Activated CD8-positive, alpha-beta memory T cell treated with anti-CD3 and anti-CD28 coated beads, Interleukin-2, amount 50 U/mL, for 1 hour (primary cell): ENCODE data around the gene RAB6A.
"Not testable (repeated sequence)": the region's sequence is repeated elsewhere in the genome, so short reads cannot be mapped to it uniquely, and the experiment has no call there.

Experiments
- DNase-seq: peaks from one replicate; pipeline ENCODE4 v3.0.0-alpha.2; 2020; ENCODE audit errors: extremely low read depth

RAB6A gene

DNA sequence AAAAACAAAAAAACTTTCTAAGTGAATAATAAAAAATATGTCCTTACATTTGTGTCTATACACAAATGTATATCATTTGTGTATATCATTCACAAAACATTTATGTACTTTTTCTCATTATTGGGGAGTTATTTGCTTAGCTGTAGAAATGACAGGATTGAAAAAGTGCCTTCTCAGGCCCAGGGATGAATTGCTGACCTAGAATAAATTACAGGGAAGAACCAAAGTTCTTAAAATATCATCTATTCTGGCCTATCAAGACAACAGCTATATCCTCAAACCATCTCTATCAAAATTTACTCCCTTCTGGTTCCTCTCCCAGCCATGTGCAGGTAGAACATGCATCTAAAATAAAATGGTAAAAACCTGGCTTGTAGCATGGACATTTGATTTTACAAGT, 1.9 kb upstream of the RAB6A start:
- DNase-seq: no peak

DNA sequence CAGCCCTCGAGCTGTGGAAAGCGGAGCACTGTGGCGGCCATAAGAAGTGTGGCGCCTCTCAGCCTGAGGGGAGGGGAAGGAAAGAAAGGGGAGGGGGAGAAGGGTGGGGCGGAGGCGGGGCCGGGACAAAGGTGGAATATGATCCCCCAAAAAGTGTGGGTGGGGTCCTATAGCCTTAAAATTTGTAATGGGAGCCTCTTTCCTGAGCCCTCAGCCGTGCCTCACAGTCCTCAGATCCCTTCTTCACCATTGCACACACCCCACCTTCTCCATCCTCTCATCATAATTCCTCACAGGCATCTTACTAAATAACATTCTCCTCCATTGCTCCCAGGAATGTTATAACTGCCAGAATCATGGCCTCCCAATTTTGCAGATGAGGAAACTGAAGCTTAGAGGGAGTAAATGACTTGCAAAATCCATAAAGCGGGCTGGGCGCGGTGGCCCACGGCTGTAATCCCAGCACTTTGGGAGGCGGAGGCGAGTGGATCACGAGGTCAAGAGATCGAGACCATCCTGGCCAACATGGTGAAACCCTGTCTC, 600 bp upstream of the RAB6A start:
- DNase-seq: no peak

DNA sequence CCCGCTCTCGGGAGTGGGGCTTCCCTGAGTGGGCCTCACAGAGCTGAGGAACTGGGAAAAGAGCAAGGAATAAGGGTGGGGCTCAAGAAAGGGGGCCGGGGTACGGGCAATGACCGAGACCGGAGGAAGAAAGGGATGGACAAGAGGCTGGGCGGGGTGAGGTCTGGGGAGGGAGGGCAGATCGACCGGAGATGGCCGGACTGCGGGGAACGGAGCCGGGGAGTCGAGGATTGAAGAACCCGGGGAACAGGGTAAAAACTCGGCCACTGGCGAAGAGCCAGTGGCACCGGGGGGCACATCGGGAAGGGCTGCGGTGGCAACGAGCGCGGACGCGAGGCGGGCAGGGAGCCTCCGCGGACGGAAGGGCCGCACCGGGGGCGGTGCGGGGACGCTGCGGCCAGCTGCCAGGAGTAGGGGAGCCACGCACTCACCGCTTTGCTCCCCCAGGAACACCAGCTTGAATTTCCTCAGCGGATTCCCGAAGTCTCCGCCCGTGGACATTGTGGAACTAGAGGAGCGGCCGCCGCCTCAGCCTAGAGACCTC, 667 bp downstream of the RAB6A start:
- DNase-seq: no peak

DNA sequence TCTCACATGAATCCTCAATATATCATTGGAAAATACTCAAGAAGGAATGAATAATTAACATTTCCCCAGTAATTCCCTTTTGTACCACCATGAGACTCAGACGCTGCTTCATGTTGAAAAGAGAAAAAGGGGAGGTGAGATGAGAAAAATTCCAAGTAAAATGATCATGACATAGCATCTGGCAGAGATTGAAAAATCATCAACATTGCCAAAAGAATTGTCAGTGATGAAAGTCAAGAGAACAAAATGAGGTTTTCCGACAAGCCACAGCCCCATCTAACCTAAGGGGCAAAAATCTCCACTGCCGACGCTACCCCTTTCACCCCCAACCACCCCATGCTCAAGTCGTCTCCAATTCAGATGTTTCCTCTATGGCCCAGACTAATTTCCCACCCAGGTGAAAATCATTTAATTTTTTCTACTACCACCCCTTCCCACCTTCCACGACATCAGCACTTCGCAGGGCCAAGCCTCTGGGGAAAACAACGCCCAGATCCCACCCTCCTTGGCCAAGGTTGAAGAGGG, 1.2 kb downstream of the RAB6A start:
- no peak for DNase-seq

DNA sequence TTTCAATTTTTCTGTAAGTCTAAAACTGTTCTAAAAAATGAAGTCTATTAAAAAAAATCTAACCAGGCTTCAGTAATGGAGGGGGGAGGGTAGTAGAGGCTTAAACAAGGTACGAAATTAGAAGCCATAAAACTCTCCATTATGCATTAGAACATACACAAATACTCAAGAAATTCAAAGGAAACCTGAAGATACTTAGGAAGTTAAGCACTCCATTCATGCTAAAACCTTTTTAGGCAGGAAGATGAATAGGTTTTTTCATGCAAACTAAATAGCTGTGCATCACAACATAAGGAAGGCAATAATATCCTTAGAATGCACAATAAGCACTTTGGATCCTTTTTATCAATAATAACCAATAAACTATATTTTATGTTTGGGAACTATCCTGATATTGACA, 2.4 kb downstream of the RAB6A start:
- DNase-seq: no peak

DNA sequence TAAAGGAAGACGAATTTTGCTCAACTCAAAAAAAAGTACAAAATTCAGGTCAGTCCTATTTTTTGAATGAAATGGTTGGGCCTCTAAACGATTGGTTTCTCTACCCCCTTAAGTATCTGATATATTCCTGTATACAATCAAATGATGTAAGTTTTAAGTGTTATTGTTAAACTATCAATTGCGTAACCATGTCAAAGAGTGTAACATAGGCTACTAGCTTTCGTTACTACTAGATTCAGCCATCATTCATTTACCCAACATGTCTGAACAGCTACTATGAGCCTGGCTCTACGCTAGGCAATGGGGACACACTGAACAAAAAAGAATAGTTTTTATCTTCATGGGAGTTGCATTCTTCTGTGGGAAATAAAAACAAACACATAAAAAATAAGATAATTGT, 3.3 kb downstream of the RAB6A start:
- no peak for DNase-seq

DNA sequence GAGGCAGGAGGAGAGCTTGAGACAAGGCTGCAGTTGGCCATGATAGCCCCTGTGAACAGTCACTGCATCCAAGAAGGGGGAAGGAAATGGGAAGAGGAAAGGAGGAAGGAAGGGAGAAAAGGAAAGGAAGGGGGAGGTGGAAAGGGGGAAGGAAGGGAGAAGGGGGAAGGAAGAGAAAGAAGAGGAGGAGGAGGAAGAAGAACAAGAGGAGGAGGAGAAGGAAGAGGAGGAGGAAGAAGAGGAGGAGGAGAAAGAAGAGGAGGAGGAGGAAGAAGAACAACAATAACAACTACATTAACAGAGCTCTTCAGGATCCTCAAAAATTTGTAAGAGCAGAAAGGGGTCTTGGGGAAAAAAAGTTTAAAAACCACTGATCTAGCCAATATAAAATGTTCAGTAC, 5.2 kb downstream of the RAB6A start:
- no peak for DNase-seq

DNA sequence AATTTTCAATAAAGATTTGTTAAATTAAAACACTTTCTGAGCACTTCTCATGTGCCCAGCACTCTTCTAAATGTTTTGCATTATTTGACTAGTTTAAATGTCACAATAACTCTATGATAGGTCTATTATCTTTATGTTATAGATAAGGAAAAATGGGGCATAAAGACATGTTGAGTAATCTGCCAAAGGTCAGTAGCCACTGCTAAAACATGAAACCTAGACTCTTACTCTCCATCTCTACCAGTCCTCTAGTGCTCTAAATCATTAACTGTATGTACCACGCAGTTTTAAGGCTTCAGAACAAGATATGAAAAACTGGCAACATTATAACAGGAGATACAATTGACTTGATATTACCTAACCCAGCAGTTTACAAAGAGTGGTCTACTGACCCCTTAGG, 6.9 kb downstream of the RAB6A start:
- no peak for DNase-seq

DNA sequence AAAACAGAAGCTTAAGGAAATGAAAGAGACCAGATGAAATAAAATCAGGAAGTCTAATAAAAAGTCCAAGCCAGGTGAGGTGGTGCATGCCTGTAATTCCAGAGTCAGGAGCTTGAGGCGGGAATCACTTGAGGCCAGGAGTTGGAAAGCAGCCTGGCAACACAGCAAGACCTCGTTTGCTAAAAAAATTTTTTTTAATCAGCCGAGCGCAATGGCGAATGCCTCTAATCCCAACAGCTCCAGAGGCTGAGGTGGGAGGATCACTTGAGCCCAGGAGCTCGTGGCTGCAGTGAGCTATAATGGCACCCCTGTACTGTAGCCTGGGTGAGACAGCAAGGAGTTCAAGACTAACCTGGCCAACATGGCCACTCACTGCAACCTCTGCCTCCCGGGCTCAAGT, 8.0 kb downstream of the RAB6A start:
- DNase-seq: no peak

DNA sequence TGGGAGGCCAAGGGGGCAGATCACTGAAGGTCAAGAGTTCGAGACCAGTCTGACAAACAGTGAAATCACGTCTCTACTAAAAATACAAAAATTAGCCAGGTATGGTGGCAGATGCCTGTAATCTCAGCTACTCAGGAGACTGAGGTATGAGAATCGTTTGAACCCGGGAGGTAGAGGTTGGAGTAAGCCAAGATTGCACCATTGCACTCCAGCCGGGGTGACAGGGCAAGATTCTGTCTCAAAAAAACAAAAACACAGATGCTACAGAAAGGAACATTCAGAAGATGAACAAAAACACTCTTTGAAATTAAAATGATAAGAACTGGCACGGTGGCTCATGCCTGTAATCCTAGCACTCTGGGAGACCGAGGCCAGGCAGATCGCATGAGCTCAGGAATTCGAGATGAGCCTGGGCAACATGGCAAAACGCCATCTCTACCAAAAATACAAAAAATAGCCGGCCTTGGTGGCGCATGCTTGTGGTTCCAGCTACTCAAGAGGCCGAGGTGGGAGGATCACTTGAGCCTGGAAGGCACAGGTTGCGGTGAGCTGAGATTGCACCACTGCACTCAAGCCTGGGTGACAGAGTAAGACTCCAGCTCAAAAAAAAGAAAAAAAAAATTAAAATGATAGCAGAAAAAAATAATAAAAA, 8.5 kb downstream of the RAB6A start:
- DNase-seq: no peak

DNA sequence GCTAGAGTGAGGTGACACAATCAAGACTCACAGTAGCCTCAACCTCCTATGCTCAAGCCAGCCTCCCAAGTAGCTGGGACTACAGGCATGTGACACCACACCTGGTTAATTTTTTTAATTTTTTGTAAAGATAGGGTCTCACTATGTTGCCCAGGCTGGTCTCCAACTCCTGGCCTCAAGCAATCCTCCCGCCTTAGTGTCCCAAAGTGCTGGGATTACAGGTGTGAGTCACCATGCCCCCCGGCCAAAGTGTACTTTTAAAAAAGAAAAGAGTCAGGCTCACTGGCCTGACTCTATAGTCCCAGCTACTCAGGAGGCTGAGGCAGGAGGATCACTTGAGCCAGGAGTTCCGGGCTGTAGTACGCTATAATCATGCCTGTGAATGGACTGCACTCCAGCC, 10.0 kb downstream of the RAB6A start:
- not testable (repeated sequence) for DNase-seq

DNA sequence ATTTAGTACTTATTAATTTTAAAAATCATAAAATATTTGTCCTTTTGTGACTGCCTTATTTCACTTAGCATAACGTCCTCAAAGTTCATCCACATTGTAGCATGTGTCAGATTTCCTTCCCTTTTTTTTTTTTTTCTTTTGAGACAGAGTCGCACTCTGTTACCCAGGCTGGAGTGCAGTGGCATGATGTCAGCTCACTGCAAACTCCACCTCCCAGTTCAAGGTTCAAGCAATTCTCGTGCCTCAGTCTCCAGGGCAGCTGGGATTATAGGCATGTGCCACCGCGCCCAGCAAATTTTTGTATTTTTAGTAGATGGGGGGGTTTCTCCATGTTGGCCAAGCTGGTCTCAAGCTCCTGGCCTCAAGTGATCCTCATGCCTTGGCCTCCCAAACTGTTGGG, 10.6 kb downstream of the RAB6A start:
- no peak for DNase-seq

DNA sequence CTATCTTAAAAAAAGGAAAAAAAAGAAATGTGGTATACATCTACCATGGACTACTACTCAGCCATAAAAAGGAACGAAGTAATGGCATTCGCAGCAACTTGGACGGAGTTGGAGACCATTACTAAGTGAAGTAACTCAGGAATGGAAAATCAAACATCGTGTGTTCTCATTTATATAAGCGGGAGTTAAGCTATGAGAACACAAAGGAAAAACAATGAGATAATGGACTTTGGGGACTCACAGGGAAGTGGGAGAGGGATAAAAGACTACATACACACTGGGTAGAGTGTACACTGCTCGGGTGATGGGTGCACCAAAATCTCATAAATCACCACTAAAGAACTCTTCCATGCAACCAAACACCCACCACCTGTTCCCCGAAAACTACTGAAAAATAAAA, 11.8 kb downstream of the RAB6A start:
- no peak for DNase-seq

DNA sequence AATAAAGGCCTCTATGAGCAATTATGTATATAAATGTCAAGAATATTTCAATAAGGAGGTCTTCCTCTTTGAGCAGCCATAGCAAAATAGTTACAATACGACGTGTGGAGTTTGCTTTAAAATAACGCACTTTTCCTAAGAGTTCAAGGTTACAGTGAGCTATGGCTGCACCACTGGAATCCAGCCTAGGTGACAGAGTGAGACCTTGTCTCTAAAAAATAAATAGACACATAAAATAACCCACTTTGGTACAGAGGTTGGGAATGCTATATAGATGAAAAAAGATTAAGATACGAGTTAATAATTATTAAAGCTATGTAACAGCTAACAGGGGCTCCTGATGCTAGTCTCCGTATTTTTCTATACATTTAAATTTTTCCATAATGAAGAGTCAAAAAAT, 12.6 kb downstream of the RAB6A start:
- DNase-seq: no peak

DNA sequence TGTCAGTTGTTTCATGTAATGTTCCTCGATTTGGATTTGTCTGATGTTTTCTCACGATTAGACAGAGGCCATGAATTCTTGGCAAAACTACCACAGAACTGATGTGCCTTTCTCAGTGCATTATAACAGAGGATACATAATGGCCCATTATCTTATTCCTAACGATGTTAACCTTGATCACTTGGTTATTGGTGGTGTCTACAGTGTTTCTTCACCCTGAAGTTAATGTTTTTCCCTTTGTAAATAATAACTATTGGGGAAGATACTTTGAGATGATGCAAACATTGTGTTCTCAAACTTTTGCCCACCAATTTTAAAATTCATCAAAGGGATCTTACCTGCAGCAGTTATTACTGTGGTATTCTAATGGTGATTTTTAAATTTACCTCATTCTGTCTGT, 13.1 kb downstream of the RAB6A start:
- no peak for DNase-seq

DNA sequence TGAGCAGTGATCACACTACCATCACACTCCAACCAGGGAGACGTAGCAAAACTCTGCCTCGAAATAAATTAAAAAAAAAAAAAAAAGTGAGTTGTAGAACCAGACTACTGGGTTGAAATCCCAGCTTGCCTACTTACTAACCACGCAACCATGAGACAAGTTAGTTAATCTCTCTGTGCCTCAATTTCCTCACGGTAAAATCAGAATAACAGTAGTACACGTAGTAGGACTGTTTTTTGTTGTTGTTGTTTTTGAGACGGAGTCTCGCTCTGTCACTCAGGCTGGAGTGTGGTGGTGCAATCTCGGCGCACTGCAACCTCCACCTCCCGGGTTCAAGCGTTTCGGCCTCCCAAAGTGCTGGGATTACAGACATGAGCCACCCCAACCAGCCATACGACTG, 14.2 kb downstream of the RAB6A start:
- no peak for DNase-seq

DNA sequence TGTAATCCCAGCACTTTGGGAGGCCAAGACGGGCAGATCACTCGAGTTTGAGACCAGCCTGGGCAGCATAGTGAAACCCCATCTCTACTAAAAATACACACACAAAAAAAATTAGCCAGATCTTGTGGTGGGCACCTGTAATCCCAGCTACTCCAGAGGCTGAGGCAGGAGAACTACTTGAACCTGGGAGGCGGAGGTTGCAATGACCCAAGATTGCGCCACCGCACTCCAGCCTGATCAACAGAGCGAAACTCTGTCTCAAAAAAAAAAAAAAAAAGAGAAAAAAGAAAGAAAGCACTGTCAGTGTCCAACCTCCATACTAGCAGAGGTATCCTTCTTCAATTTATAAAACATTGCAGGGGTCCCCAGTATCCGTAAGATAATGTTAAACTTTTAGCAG, 17.8 kb downstream of the RAB6A start:
- no peak for DNase-seq

DNA sequence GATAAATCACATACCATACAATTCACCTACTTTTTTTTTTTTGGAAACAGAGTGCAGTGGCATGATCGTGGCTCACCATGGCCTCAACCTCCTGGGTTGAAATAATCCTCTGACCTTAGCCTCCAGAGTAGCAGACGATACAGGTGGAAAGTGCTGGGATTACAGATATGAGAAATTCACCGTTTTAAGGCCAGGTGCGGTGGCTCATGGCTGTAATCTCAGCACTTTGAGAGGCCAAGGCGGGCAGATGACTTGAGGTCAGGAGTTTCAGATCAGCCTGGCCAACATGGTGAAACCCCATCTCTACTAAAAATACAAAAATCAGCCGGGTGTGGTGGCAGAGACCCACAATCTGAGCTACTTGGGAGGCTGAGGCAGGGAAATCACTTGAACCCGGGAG, 24.9 kb downstream of the RAB6A start:
- not testable (repeated sequence) for DNase-seq

DNA sequence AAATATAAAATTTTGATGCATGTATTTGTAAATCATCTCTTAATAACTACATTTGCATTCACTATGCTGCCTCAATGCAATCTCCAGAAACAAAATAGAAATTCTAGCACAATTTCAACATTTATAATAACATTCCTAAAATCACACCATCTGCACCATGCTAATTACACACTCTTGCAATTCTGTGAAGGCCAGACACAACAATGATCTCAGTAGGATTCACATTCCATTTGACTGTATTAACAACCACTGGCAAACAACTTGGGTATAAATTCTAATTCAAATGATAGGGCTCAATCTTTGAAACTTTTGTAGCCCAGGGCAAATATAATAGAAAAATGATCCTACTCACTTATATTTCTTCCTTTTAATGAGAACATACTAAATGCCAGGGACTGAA, 25.9 kb downstream of the RAB6A start:
- no peak for DNase-seq

DNA sequence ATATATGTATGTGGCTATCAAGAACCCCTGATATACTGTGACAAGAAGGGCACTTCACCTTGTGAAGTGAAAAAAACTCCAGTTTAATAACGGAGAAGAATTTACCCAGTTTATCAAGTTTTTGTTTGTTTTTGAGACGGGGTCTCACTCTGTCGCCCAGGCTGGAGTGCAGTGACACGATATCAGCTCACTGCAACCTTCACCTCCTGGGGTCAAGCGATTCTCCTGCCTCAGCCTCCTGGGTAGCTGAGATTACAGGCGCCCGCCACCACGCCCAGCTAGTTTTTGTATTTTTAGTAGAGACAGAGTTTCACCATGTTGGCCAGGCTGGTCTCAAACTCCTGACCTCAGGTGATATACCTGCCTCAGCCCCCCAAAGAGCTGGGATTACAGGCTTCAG, 26.9 kb downstream of the RAB6A start:
- DNase-seq: not testable (repeated sequence)

DNA sequence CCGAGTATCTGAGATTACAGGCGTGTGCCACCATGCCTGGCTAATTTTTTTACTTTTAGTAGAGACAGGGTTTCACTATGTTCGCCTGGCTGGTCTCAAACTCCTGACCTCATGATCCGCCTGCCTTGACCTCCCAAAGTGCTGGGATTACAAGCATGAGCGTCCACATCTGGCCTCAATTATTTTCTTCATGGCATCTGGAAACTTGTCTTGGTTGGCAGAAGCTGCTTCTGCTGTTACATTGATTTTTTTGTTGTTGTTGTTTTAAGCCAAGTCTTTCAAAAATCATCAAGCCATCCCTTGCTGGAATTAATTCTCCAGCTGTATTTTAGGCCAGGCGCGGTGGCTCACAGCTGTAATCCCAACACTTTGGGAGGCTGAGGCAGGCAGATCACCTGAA, 27.9 kb downstream of the RAB6A start:
- not testable (repeated sequence) for DNase-seq

DNA sequence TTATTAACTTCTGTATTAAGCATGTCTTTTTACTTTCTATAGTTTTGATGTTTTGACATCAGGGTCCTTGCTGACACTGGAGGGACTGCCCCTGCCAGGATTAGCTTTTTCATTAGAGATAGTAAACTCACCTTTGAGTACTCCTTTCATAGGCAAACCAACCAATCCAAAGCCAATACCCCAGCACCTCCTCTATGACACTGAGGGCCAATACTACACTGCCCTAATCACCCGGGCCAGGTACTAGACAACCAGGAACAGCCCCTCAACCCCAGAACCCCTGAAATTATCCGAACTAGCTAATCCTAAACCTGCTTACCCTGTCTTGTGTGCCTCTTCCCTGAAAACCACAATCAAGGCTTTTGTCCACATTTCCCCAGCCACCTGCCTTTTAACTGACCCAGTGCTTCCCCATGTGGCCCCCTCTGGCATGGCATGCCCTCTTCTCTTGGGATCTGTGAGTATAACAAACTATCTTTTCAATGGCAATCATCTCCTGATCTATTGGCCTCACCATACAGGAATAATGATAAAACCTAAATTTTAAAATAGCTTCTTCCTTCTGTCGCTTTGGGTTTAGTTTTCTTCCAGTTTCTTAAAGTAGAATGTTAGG, 31.2 kb downstream of the RAB6A start:
- DNase-seq: no peak

DNA sequence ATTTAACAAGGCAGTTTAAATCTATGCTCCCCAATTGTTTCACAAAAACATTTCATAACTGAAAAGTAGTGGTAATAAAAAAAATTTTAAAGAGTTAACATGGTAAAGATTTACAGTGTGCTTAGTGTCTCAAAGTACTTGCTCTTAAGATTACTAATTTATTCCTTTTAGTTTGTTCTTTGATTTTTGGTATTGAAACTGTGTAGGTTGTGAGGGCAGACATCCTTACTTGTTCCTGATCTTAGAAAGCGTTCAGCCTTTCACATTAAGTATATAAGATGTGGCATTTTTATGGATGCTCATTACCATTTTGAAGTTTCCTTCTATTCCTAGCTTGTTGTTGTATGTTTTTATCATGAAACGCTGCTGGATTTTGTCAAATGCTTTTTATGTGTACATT, 32.9 kb downstream of the RAB6A start:
- DNase-seq: no peak
